GM12878 (cell line): ENCODE results near the gene NAV3. TPM values are rescaled to one million over a fixed set of nuclear protein-coding genes. Genes with fewer than 3 reads are reported as not detected.

Experiments
- ATAC-seq: fragments of 200-7000 bp; cut with Tn5 transposase; 3 replicates; pipeline ENCODE4 v1.9.1; 2020; ENCODE audit warnings: mild to moderate bottlenecking, moderate library complexity
- BruUV-seq: library from RNA; stranded (reverse); fragments of 400-500 nt; replicated peaks from 2 replicates; lab custom pipeline; 2021; lab: Mats Ljungman, UMichigan
- CTCF ChIA-PET: fragments of 300-600 bp; sonication (Branson Sonifier 250); formaldehyde crosslinking; extraction: SDS; loops from one replicate; lab custom pipeline; 2021; ENCODE audit warnings: inconsistent platforms; lab: Yijun Ruan, JAX
- POLR2A ChIA-PET: fragments of 350-600 bp; formaldehyde crosslinking; extraction: SDS; loops from one replicate; lab custom pipeline; 2021; ENCODE audit warnings: inconsistent platforms; lab: Charles Lee
- RAD21 ChIA-PET: fragments of 300-600 bp; sonication (Branson Sonifier 250); formaldehyde crosslinking; loops from one replicate; lab custom pipeline; 2023; ENCODE audit warnings: antibody characterized with exemption; ENCODE audit not compliant: unreplicated experiment; lab: Charles Lee
- SMC1A ChIA-PET: fragments of 300-600 bp; sonication (Branson Sonifier 250); formaldehyde crosslinking; loops from one replicate; lab custom pipeline; 2023; ENCODE audit not compliant: unreplicated experiment, uncharacterized antibody; lab: Charles Lee
- DNase-seq: peaks from one replicate; pipeline ENCODE4 v3.0.0-alpha.2; 2011; ENCODE audit warnings: low read depth, low spot score
- FAIRE-seq: peaks from 3 replicates; lab custom pipeline; 2011; peaks lifted over from hg19 to GRCh38; lab: Jason Lieb, UNC
- H2AFZ ChIP-seq: 2 replicates; pipeline ENCODE4 v1.6.0; 2011; ENCODE audit warnings: low read depth, low read length, control low read depth; ENCODE audit not compliant: control insufficient read depth
- H3K27ac ChIP-seq: 2 replicates; pipeline ENCODE4 v1.5.1; 2011; ENCODE audit warnings: control low read depth; ENCODE audit not compliant: control insufficient read depth, insufficient read depth
- H3K27me3 ChIP-seq, 2 experiments: replicated peaks in 1 of 2; 2 replicates each; pipeline versions ENCODE4 v1.6.0 to v1.6.1; 2011; ENCODE audit warnings: low read length in 1 of 2; ENCODE audit not compliant: control insufficient read depth in 2 of 2, insufficient read depth in 2 of 2
- H3K36me3 ChIP-seq, 2 experiments: 2 replicates each; pipeline ENCODE4 v1.5.1; 2011; ENCODE audit warnings: low read length in 1 of 2; ENCODE audit not compliant: control insufficient read depth in 2 of 2, insufficient read depth in 2 of 2
- H3K4me1 ChIP-seq: 2 replicates; pipeline ENCODE4 v1.6.1; 2011; ENCODE audit warnings: mild to moderate bottlenecking, low read length, moderate library complexity, mixed read lengths; ENCODE audit not compliant: control insufficient read depth, insufficient read depth
- H3K4me2 ChIP-seq: 2 replicates; pipeline ENCODE4 v1.6.0; 2011; ENCODE audit warnings: control low read depth; ENCODE audit not compliant: control insufficient read depth, insufficient read depth
- H3K4me3 ChIP-seq: fragments of 200-600 bp; sonication (generic); 2 replicates; pipeline ENCODE4 v1.5.1; 2016
- H3K79me2 ChIP-seq: 2 replicates; pipeline ENCODE4 v1.6.0; 2011; ENCODE audit warnings: low read length; ENCODE audit not compliant: control insufficient read depth, insufficient read depth
- H3K9ac ChIP-seq: 2 replicates; pipeline ENCODE4 v1.8.0; 2011; ENCODE audit warnings: low read length, control low read depth, mixed read lengths; ENCODE audit not compliant: control insufficient read depth, insufficient read depth
- H3K9me3 ChIP-seq: replicated peaks from 3 replicates; pipeline ENCODE4 v1.5.1; 2011; ENCODE audit warnings: mild to moderate bottlenecking, low read length; ENCODE audit not compliant: control insufficient read depth, insufficient read depth
- H4K20me1 ChIP-seq: 2 replicates; pipeline ENCODE4 v1.6.0; 2011; ENCODE audit not compliant: control insufficient read depth, insufficient read depth
- MTA3 ChIP-seq: IDR thresholded peaks from 2 replicates; pipeline ENCODE4 v1.6.1; 2012; ENCODE audit warnings: low read length, inconsistent platforms, borderline replicate concordance
- RUNX3 ChIP-seq: IDR thresholded peaks from 2 replicates; pipeline ENCODE4 v1.6.1; 2012; ENCODE audit warnings: low read length, inconsistent platforms
- SMAD5 ChIP-seq: IDR thresholded peaks from 2 replicates; pipeline ENCODE4 v1.6.1; 2016; ENCODE audit warnings: antibody characterized with exemption, low read depth
- TCF3 ChIP-seq: IDR thresholded peaks from 2 replicates; pipeline ENCODE4 v1.6.1; 2012; ENCODE audit warnings: low read depth, mild to moderate bottlenecking, low read length, borderline replicate concordance; ENCODE audit not compliant: insufficient read depth
- WGBS: methylation state at CpG from one replicate; pipeline ENCODE4 v1.1.6; 2016; ENCODE audit warnings: low lambda C conversion rate; ENCODE audit not compliant: insufficient replicate concordance, insufficient coverage; ENCODE audit errors: missing lambda C conversion rate; 5-methylcytosine and 5-hydroxymethylcytosine counted together
- in situ Hi-C: fragments of 300-500 bp; cut with MboI; formaldehyde crosslinking; loops from 9 replicates; pipeline ENCODE4 v1.14.3; 2018; ENCODE audit warnings: mixed read lengths
- intact Hi-C: fragments of 100-400 bp; cut with micrococcal nuclease; formaldehyde crosslinking; loops from one replicate; pipeline ENCODE4 v1.14.2; 2022; ENCODE audit not compliant: unreplicated experiment
- polyA plus RNA-seq, 11 experiments: library from polyadenylated mRNA; depleted of rRNA in 4 of 11; unstranded in 6 of 11; stranded (reverse) in 5 of 11; fragments of >200 nt; fragmentation: Nextera tagmentation in 4 of 11; fragmentation: Illumina TruSeq in 1 of 11; extraction: Ambion mirVana in 4 of 11; extraction: Trizol in 1 of 11; gene quantifications; 1 replicate in 1 of 11; 2 replicates in 10 of 11; pipeline versions ENCODE4 v1.2.1 to v1.2.3, GENCODE V29; 2011 to 2016; ENCODE audit warnings: inconsistent platforms in 2 of 11, missing spikeins in 2 of 11, low read depth in 1 of 11
- total RNA-seq, 4 experiments: library from RNA; depleted of rRNA in 3 of 4; stranded (reverse); fragments of >200 nt in 3 of 4; fragmentation: Illumina TruSeq in 1 of 4; extraction: Trizol in 1 of 4; gene quantifications; 2 replicates each; pipeline versions ENCODE4 v1.2.1 to v1.2.3, GENCODE V29; 2013 to 2021
- TF ChIP-seq, protein P1 (sequence below): fragments of 450-650 bp; formaldehyde crosslinking; IDR thresholded peaks from 2 replicates; pipeline ENCODE4 v1.5.0; 2022; ENCODE audit warnings: mild to moderate bottlenecking, missing genetic modification characterization

The NAV3 gene
- total and polyA plus RNA-seq, 10 of the 15 experiments (the other 5 are each of a cell fraction or from before 2014, with no cell fraction given): 0.05 to 0.51 (median 0.22) TPM; not detected in 1

DNA sequence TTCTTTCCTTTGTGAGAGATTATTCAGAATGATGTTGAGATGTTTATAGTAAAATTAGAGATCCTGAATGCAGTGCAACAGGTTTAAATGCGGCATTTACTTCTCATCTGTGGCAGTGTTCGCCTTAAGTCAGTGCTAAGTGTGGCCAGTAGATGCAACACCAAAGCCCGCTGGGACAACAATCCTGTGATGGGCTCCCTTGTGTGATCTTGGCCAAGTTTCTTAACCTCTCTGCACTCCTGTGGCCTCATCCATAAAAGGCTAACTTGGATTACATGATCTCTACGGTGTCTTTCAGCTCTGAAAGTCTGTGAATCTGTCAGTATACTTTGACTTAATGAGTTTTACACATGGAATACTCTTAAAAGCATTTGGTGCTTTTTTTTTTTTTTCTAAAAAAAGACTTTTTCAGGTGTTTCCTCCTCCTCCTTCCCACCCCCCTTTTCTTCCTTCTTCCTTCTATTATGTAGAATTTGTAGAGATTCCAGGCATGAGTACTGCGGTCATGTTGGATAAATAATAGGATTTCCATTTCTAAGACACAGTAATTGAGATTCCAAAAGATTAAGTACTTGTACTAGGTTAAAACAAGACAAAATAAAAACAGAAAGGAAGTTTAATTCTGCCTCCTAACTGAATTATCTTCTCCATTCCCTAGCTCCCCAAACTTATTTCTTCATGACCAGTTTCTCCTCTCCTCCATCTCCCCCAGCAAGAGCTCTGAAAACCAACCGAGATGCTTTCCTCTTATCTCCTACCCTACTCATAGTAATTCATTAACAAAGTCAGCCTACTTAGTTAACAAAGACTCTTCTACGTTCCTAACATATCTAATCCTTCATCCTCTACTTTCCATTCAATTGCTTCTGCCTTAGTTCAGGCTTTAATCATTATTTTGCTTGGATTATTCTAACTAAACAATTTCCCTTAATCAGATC lies 42.2 kb upstream of the NAV3 start:
- intact Hi-C loops: no loop called here
- SMC1A ChIA-PET: no interaction called here
- no peak overlapping the region for H3K4me3 ChIP-seq
- CTCF ChIA-PET: interaction anchor here (2.1 kb wide), 1 partner anchor 139 kb away, joined by 5 read pairs; no protein-coding TSS in a partner anchor
- no peak overlapping the region for H2AFZ ChIP-seq
- no peaks in the 10 kb centered on the region for H3K4me1 ChIP-seq
- H3K27me3 ChIP-seq: no peaks in the 10 kb centered on the region
- H3K4me2 ChIP-seq: no peak overlapping the region
- H3K27ac ChIP-seq: no peak overlapping the region
- H3K36me3 ChIP-seq: no peaks in the 10 kb centered on the region
- DNase-seq (no peak), FAIRE-seq (no peak), ATAC-seq (no peak)
- H3K9ac ChIP-seq: no peak overlapping the region
- no peaks in the 10 kb centered on the region for H3K79me2 ChIP-seq
- WGBS: 26% methylated on average over 7 of the region's 7 CpGs
- in situ Hi-C loops: no loop called here
- no peak for TF ChIP-seq RUNX3
- no peak for TF ChIP-seq TCF3
- no peak for TF ChIP-seq MTA3
- TF ChIP-seq, protein P1, sequence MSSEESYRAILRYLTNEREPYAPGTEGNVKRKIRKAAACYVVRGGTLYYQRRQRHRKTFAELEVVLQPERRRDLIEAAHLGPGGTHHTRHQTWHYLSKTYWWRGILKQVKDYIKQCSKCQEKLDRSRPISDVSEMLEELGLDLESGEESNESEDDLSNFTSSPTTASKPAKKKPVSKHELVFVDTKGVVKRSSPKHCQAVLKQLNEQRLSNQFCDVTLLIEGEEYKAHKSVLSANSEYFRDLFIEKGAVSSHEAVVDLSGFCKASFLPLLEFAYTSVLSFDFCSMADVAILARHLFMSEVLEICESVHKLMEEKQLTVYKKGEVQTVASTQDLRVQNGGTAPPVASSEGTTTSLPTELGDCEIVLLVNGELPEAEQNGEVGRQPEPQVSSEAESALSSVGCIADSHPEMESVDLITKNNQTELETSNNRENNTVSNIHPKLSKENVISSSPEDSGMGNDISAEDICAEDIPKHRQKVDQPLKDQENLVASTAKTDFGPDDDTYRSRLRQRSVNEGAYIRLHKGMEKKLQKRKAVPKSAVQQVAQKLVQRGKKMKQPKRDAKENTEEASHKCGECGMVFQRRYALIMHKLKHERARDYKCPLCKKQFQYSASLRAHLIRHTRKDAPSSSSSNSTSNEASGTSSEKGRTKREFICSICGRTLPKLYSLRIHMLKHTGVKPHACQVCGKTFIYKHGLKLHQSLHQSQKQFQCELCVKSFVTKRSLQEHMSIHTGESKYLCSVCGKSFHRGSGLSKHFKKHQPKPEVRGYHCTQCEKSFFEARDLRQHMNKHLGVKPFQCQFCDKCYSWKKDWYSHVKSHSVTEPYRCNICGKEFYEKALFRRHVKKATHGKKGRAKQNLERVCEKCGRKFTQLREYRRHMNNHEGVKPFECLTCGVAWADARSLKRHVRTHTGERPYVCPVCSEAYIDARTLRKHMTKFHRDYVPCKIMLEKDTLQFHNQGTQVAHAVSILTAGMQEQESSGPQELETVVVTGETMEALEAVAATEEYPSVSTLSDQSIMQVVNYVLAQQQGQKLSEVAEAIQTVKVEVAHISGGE (CRISPR knock-in tag): no peak
- no peak for TF ChIP-seq SMAD5
- RAD21 ChIA-PET: no interaction called here
- H3K9me3 ChIP-seq: no peaks in the 10 kb centered on the region; the same call in 2 of the 3 replicates
- POLR2A ChIA-PET: interaction anchor here (0.6 kb wide), 2 partner anchors 135 to 139 kb away, joined by 3 to 5 read pairs; no protein-coding TSS in a partner anchor
- BruUV-seq: no TSS peak
- H4K20me1 ChIP-seq: no peaks in the 10 kb centered on the region
